Fibroblast of lung (primary cell): ENCODE data around the gene ITPR2. TPM values are rescaled to one million over a fixed set of nuclear protein-coding genes. Genes with fewer than 3 reads are reported as not detected.
A peak's percentile ranks its signal among the peaks of the same experiment; 100 is the strongest.
"Not testable (repeated sequence)": the region's sequence is repeated elsewhere in the genome, so short reads cannot be mapped to it uniquely, and the experiment has no call there.

Source experiments
- DNase-seq, 2 donors: peaks; one replicate each; pipeline versions ENCODE4 v3.0.0 to v3.0.0-alpha.2; 2010; ENCODE audit warnings: low read depth in 2 of 2
- H2AFZ ChIP-seq: 2 replicates; pipeline ENCODE4 v1.5.1; 2012; ENCODE audit warnings: low read length, control low read depth, inconsistent platforms
- H3K27ac ChIP-seq: 2 replicates; pipeline ENCODE4 v1.5.1; 2011; ENCODE audit warnings: low read length, control low read depth; ENCODE audit not compliant: insufficient read depth
- H3K27me3 ChIP-seq: 2 replicates; pipeline ENCODE4 v1.5.1; 2011; ENCODE audit warnings: mild to moderate bottlenecking, low read length; ENCODE audit not compliant: control insufficient read depth, insufficient read depth
- H3K36me3 ChIP-seq: 2 replicates; pipeline ENCODE4 v1.5.1; 2011; ENCODE audit warnings: low read length; ENCODE audit not compliant: control insufficient read depth, insufficient read depth
- H3K4me1 ChIP-seq: 2 replicates; pipeline ENCODE4 v1.5.1; 2011; ENCODE audit warnings: low read length; ENCODE audit not compliant: control insufficient read depth, insufficient read depth; ENCODE audit errors: extremely low read depth
- H3K4me2 ChIP-seq: 2 replicates; pipeline ENCODE4 v1.5.1; 2011; ENCODE audit warnings: low read length, control low read depth; ENCODE audit not compliant: insufficient read depth; ENCODE audit errors: extremely low read depth
- H3K4me3 ChIP-seq, 4 experiments: fragments of 200-600 bp in 1 of 4; sonication (generic) in 1 of 4; replicated peaks in 1 of 4; 2 replicates each; pipeline ENCODE4 v1.5.1; 2011 to 2016; ENCODE audit warnings: low read length in 4 of 4, low read depth in 3 of 4, mild to moderate bottlenecking in 3 of 4, control low read depth in 2 of 4, inconsistent platforms in 1 of 4, mixed read lengths in 1 of 4; ENCODE audit not compliant: insufficient read depth in 1 of 4; ENCODE audit errors: control extremely low read depth in 1 of 4
- H3K79me2 ChIP-seq: 2 replicates; pipeline ENCODE4 v1.5.1; 2012; ENCODE audit warnings: mild to moderate bottlenecking, low read length, inconsistent platforms; ENCODE audit not compliant: control insufficient read depth, insufficient read depth
- H3K9ac ChIP-seq: 2 replicates; pipeline ENCODE4 v1.5.1; 2011; ENCODE audit warnings: mild to moderate bottlenecking, low read length, control low read depth; ENCODE audit not compliant: insufficient read depth
- H3K9me3 ChIP-seq: 2 replicates; pipeline ENCODE4 v1.5.1; 2012; ENCODE audit warnings: low read depth, low read length; ENCODE audit not compliant: control insufficient read depth, insufficient read depth
- H4K20me1 ChIP-seq: 2 replicates; pipeline ENCODE4 v1.5.1; 2011; ENCODE audit warnings: low read length; ENCODE audit not compliant: control insufficient read depth, insufficient read depth; ENCODE audit errors: extremely low read depth
- CTCF ChIP-seq, 2 donors: IDR thresholded peaks in 1 of 2; conservative IDR thresholded peaks in 1 of 2; 1 replicate in 1 of 2; 2 replicates in 1 of 2; pipeline ENCODE4 v1.5.1; 2011 to 2012; ENCODE audit warnings: low read length in 2 of 2, control low read depth in 1 of 2, inconsistent platforms in 1 of 2, low read depth in 1 of 2, mild to moderate bottlenecking in 1 of 2
- EZH2 ChIP-seq: IDR thresholded peaks from 2 replicates; pipeline ENCODE4 v1.5.1; 2012; ENCODE audit warnings: low read length, control low read depth, mild to moderate bottlenecking; ENCODE audit errors: missing control alignments
- polyA plus RNA-seq, 2 donors: library from polyadenylated mRNA; depleted of rRNA in 1 of 2; stranded (reverse) in 1 of 2; unstranded in 1 of 2; fragments of >200 nt; gene quantifications; 2 replicates each; pipeline ENCODE4 v1.2.1, GENCODE V29; 2011 to 2012; ENCODE audit warnings: missing spikeins in 1 of 2
- total RNA-seq: library from RNA; depleted of rRNA; stranded (reverse); fragments of >200 nt; gene quantifications from 2 replicates; pipeline ENCODE4 v1.2.1, GENCODE V29; 2014

ITPR2 gene
- total and polyA plus RNA-seq, 2 donors (not counting 1 experiment from before 2014, with no cell fraction given): 5.1 to 24.6 TPM

- Histone ChIP-seq H3K4me1 (peaks cover 5% of the 10 kb centered on the region), H3K79me2 (peaks cover 2% of the 10 kb centered on the region), H3K9ac (no peak overlapping the region), H3K27ac (no peak overlapping the region), H3K4me2 (no peak overlapping the region), H3K4me3 (no peak overlapping the region), H2AFZ (no peak overlapping the region), H3K9me3 (no peaks in the 10 kb centered on the region), H3K27me3 (no peaks in the 10 kb centered on the region), H3K36me3 (no peaks in the 10 kb centered on the region), H4K20me1 (no peaks in the 10 kb centered on the region)
- DNase-seq: no peak
- no peak for TF ChIP-seq EZH2
- TF ChIP-seq CTCF (conservative IDR thresholded peaks at IDR 0.05 in 1 of 2, IDR thresholded peaks at IDR 0.05 in 1 of 2; ENCODE audit: low read depth in 1 of 2, low read length in 2 of 2): no peak
Measured at GRCh38 chr12:26836201-26836600, 3.2 kb upstream of the ITPR2 start.

- DNase-seq, H3K9me3 ChIP-seq, H3K79me2 ChIP-seq, H3K36me3 ChIP-seq, H3K4me2 ChIP-seq, H3K4me1 ChIP-seq, H3K9ac ChIP-seq, H3K4me3 ChIP-seq, H4K20me1 ChIP-seq, H3K27ac ChIP-seq, H2AFZ ChIP-seq, H3K27me3 ChIP-seq: not testable (repeated sequence)
Measured at GRCh38 chr12:26834503-26835060, 1.6 kb upstream of the ITPR2 start.

GRCh38 chr12:26833743-26834490 lies 923 bp upstream of the ITPR2 start:
- peak overlapping the region; percentile 82 for H2AFZ ChIP-seq
- peaks cover 5% of the 10 kb centered on the region for H3K4me1 ChIP-seq
- no peaks in the 10 kb centered on the region for H3K27me3 ChIP-seq
- H3K9me3 ChIP-seq: no peaks in the 10 kb centered on the region
- peak overlapping the region; percentile 42 to 93 (median 60) for H3K4me3 ChIP-seq
- TF ChIP-seq CTCF (conservative IDR thresholded peaks at IDR 0.05 in 1 of 2, IDR thresholded peaks at IDR 0.05 in 1 of 2; ENCODE audit: low read depth in 1 of 2, low read length in 2 of 2) (no peak), EZH2 (no peak)
- H4K20me1 ChIP-seq: no peaks in the 10 kb centered on the region
- DNase-seq: peak; percentile 19 to 51
- no peaks in the 10 kb centered on the region for H3K36me3 ChIP-seq
- H3K79me2 ChIP-seq: peaks cover 8% of the 10 kb centered on the region
- no peak overlapping the region for H3K9ac ChIP-seq
- H3K27ac ChIP-seq: peak overlapping the region; percentile 23
- peak overlapping the region; percentile 96 for H3K4me2 ChIP-seq
